Urothelium cell line (cell line): ENCODE results near the gene FMNL2.

ENCODE experiments used
- DNase-seq: peaks from one replicate; pipeline ENCODE4 v3.0.0; 2011; ENCODE audit warnings: low spot score, mixed read lengths
- FAIRE-seq: peaks from 2 replicates; lab custom pipeline; 2011; peaks lifted over from hg19 to GRCh38; lab: Jason Lieb, UNC

FMNL2 gene

GRCh38 chr2:152600697-152601096 is 265.7 kb downstream of the FMNL2 start:
- DNase-seq (no peak), FAIRE-seq (no peak)

- FAIRE-seq: no peak
Observed at GRCh38 chr2:152602750-152603149, 267.8 kb downstream of the FMNL2 start.

GRCh38 chr2:152603166-152603565 is 268.2 kb downstream of the FMNL2 start:
- FAIRE-seq (no peak), DNase-seq (no peak)

More at GRCh38 chr2:152602750-152603149, 267.8 kb downstream of the FMNL2 start:
- DNase-seq: no peak

GRCh38 chr2:152606081-152606480 is 271.1 kb downstream of the FMNL2 start:
- DNase-seq: no peak
- FAIRE-seq: no peak

GRCh38 chr2:152606941-152607340 is 272.0 kb downstream of the FMNL2 start:
- no peak for DNase-seq
- no peak for FAIRE-seq

- no peak for FAIRE-seq
- DNase-seq: no peak
Observed at GRCh38 chr2:152607793-152608300, 272.9 kb downstream of the FMNL2 start.

GRCh38 chr2:152609154-152609553 is 274.2 kb downstream of the FMNL2 start:
- FAIRE-seq (no peak), DNase-seq (no peak)

GRCh38 chr2:152609699-152610098 is 274.7 kb downstream of the FMNL2 start:
- DNase-seq (no peak), FAIRE-seq (no peak)

GRCh38 chr2:152611458-152612231 is 276.7 kb downstream of the FMNL2 start:
- FAIRE-seq (no peak), DNase-seq (peak; percentile 14)

GRCh38 chr2:152613235-152613634 is 278.3 kb downstream of the FMNL2 start:
- DNase-seq (no peak), FAIRE-seq (no peak)

- DNase-seq (no peak), FAIRE-seq (no peak)
Observed at GRCh38 chr2:152615177-152615576, 280.2 kb downstream of the FMNL2 start.

GRCh38 chr2:152617456-152618192 is 282.6 kb downstream of the FMNL2 start:
- DNase-seq (no peak), FAIRE-seq (no peak)

GRCh38 chr2:152618193-152618564 is 283.2 kb downstream of the FMNL2 start:
- no peak for DNase-seq
- no peak for FAIRE-seq

- FAIRE-seq (no peak), DNase-seq (no peak)
Observed at GRCh38 chr2:152620208-152620607, 285.2 kb downstream of the FMNL2 start.

GRCh38 chr2:152620985-152621384 is 286.0 kb downstream of the FMNL2 start:
- DNase-seq (no peak), FAIRE-seq (no peak)

GRCh38 chr2:152622219-152622618 is 287.2 kb downstream of the FMNL2 start:
- no peak for DNase-seq
- FAIRE-seq: no peak

- DNase-seq (no peak), FAIRE-seq (no peak)
Observed at GRCh38 chr2:152623076-152623740, 288.2 kb downstream of the FMNL2 start.

GRCh38 chr2:152623775-152624174 is 288.8 kb downstream of the FMNL2 start:
- FAIRE-seq: no peak
- DNase-seq: no peak

GRCh38 chr2:152624805-152625204 is 289.8 kb downstream of the FMNL2 start:
- DNase-seq (no peak), FAIRE-seq (no peak)

- DNase-seq (no peak), FAIRE-seq (no peak)
Observed at GRCh38 chr2:152626911-152627339, 292.0 kb downstream of the FMNL2 start.

GRCh38 chr2:152627351-152627957 is 292.5 kb downstream of the FMNL2 start:
- no peak for FAIRE-seq

More at GRCh38 chr2:152627351-152627957, 292.5 kb downstream of the FMNL2 start:
- DNase-seq: peak; percentile 14
